Effector memory CD4-positive, alpha-beta T cell (primary cell): Measurements from ENCODE around the gene C1QTNF1.

Experiments used
- DNase-seq, 3 donors: peaks; one replicate each; pipeline ENCODE4 v3.0.0-alpha.2; 2020
- H3K27ac ChIP-seq: 2 replicates; pipeline ENCODE4 v1.7.0; 2013; ENCODE audit warnings: mild to moderate bottlenecking, low read length, moderate library complexity; ENCODE audit not compliant: insufficient read depth, poor library complexity, severe bottlenecking
- H3K27me3 ChIP-seq: replicated peaks from 2 replicates; pipeline ENCODE4 v1.7.0; 2013; ENCODE audit warnings: mild to moderate bottlenecking, low read length; ENCODE audit not compliant: insufficient read depth, control insufficient read depth, poor library complexity, severe bottlenecking
- H3K36me3 ChIP-seq: 2 replicates; pipeline ENCODE4 v1.7.0; 2013; ENCODE audit warnings: mild to moderate bottlenecking, low read length, moderate library complexity; ENCODE audit not compliant: control insufficient read depth, insufficient read depth
- H3K4me1 ChIP-seq: 2 replicates; pipeline ENCODE4 v1.7.0; 2013; ENCODE audit warnings: low read length, mild to moderate bottlenecking; ENCODE audit not compliant: control insufficient read depth, insufficient read depth, poor library complexity, severe bottlenecking
- H3K4me3 ChIP-seq: 2 replicates; pipeline ENCODE4 v1.7.0; 2013; ENCODE audit warnings: low read length, low read depth, mild to moderate bottlenecking; ENCODE audit not compliant: insufficient read depth, poor library complexity, severe bottlenecking
- H3K9me3 ChIP-seq: 2 replicates; pipeline ENCODE4 v1.7.0; 2013; ENCODE audit warnings: mild to moderate bottlenecking, low read length, moderate library complexity; ENCODE audit not compliant: control insufficient read depth

C1QTNF1 gene

GRCh38 chr17:78993981-78994671, 29.8 kb upstream of the C1QTNF1 start:
- H3K27me3 ChIP-seq: no peaks in the 10 kb centered on the region
- no peak overlapping the region for H3K27ac ChIP-seq
- H3K9me3 ChIP-seq: no peaks in the 10 kb centered on the region
- DNase-seq: no peak
- H3K4me1 ChIP-seq: no peaks in the 10 kb centered on the region
- H3K4me3 ChIP-seq: no peak overlapping the region
- peaks cover 49% of the 10 kb centered on the region for H3K36me3 ChIP-seq

DNA sequence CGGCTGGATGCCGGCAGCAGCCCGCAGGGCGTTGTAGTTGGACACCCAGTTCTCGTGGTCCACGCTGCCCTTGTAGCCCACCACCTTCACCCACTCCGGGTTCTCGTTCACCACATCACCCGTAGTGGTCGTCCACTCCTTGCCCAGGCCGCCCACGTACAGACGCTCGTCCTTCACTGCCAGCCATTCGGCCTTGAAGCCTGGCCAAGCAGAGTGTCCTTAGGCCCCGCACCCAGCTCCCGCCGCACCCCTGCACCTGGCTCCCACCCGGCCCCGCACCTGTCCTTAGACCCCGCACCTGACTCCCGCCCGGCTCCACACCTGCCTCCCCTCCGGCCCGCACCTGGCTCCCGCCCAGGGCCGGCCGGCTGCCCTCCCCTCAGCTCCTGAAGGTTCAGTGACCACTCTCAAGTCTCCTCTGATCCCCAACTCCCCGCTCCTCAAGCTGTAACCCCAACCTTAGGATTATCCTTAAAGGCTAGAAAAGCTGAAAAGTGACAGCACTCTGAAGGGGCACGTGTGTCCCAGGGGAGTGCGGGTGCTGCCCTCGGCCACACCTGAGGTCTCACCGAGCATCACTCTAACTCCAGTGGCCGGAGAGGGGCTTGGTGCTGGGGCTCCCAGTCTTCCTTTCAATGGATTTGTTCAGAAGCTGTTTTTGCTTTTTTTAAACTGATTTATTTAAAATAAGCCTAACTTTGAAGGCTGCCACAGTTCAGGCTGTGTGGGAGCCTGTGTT, 28.8 kb upstream of the C1QTNF1 start:
- H3K36me3 ChIP-seq: peaks cover 49% of the 10 kb centered on the region
- H3K27me3 ChIP-seq: no peaks in the 10 kb centered on the region
- no peaks in the 10 kb centered on the region for H3K9me3 ChIP-seq
- DNase-seq: no peak
- no peak overlapping the region for H3K4me3 ChIP-seq
- H3K4me1 ChIP-seq: no peaks in the 10 kb centered on the region
- H3K27ac ChIP-seq: no peak overlapping the region

DNA sequence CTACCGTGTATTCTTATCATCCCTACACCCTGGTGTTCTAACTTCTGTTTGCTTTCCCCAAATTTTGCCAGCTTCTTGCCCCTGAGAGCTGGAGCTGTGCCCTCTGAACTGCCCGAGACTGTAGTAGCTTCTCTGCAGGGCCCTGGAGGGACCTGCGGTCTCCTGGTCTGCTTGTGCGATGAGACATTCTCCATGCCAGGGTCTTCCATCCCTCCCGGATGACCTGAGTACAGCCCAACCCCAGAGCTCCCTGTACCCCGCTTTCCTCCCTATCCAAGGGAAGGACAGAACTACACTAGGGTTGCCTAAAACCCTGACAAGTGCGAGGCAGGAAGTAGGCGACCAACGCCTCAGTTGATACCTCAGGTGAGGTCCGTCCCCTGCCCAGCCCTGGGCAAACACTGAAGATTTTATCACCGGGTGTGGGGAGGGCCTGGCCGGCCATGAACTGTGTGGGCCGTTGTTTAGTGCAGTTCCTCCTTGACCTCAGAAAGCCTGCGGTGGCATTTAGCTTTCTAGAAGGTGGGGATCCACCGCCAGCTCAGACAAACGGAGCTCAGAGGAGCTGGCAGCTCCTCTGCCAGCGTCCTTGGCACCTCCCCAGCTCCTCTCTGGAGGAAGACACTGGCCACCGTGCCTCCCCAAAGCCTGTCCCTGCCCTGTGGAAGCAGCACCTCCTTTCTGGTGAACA, 28.1 kb upstream of the C1QTNF1 start:
- Histone ChIP-seq H3K27ac (no peak overlapping the region), H3K9me3 (no peaks in the 10 kb centered on the region), H3K27me3 (no peaks in the 10 kb centered on the region), H3K36me3 (peaks cover 49% of the 10 kb centered on the region), H3K4me1 (no peaks in the 10 kb centered on the region), H3K4me3 (no peak overlapping the region)
- no peak for DNase-seq

DNA sequence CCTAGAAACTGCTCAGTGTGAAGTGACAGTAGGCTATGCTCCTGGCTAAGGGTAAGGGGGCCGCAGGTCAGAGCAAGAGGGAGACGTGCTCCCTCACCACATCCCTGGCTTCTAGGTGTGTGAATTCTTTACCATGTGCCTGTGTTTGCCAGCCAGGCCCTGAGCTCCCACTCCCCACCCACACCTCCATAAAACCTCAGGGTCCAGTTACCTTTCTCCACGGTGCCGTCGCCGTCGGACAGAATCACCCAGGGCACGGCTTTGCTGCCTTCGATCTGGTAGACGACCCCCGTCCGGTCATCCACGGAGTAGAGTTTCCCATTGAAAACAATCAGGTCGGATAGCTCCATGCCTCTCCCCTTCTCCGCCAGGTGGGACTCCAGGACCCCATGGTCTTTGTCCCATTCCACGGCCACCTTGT, 27.2 kb upstream of the C1QTNF1 start:
- no peaks in the 10 kb centered on the region for H3K4me1 ChIP-seq
- DNase-seq: no peak
- no peak overlapping the region for H3K27ac ChIP-seq
- H3K27me3 ChIP-seq: no peaks in the 10 kb centered on the region
- H3K36me3 ChIP-seq: peaks cover 41% of the 10 kb centered on the region
- no peaks in the 10 kb centered on the region for H3K9me3 ChIP-seq
- H3K4me3 ChIP-seq: no peak overlapping the region

GRCh38 chr17:78997231-78997741, 26.7 kb upstream of the C1QTNF1 start:
- Histone ChIP-seq H3K36me3 (peaks cover 38% of the 10 kb centered on the region), H3K27me3 (no peaks in the 10 kb centered on the region), H3K4me1 (no peaks in the 10 kb centered on the region), H3K27ac (no peak overlapping the region), H3K4me3 (no peak overlapping the region), H3K9me3 (no peaks in the 10 kb centered on the region)
- no peak for DNase-seq

DNA sequence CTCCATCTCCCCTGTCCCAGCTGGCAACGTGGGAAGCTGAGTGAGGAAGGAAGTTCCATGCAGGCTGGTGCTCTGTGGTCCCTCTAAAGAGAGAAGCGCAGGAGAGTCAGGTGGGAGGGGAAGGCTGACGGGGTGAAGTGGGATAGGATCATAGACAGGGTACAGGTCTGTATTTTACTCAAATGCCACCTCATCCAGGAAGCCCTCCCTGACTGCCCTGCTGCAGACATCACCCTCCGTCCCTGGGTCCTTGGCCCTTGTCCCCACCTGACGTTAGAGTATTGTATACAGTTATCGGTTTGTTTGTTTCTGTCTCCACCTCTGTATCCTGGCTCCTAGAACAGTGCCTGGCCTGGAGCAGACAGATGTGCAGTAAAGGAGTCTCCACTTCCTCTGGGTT, 26.1 kb upstream of the C1QTNF1 start:
- Histone ChIP-seq H3K4me3 (no peak overlapping the region), H3K27me3 (no peaks in the 10 kb centered on the region), H3K36me3 (peaks cover 42% of the 10 kb centered on the region), H3K27ac (no peak overlapping the region), H3K9me3 (no peaks in the 10 kb centered on the region), H3K4me1 (no peaks in the 10 kb centered on the region)
- DNase-seq: no peak

DNA sequence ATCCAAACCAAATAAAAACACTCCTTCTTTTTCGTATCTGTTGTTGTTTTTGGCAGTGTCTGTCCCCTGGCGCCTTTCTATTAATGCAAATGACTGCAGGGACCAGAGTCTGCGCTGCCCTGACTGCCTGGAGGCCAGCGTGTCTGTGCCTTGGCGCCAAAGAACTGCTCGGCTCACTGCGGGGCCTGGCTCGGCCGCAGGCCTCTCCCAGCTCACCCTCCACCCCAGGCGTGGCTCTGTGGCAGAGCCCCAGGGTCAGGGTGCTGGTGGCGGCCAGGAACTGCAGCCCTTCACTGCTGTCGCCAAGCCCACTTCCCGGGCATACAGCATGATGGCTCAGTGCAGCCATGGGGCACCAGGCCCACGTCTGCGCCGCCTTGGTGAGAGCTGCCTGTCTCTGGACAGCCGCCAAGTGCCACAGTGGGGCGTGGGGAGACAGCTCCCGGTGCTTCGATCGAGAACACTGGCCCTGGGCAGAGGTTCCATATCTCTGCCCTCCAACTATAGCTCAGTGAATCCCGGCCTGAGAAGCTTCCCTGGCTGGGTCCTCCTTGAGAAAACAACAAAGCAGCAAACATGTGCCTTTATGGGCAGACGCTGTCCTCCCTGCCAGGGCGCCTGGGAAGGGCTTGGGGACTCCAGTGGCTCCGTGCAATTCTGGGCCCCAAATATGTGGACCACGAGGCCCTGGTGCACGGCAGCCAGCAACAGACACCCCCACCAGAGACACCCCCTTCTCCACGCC, 25.5 kb upstream of the C1QTNF1 start:
- DNase-seq: no peak

DNA sequence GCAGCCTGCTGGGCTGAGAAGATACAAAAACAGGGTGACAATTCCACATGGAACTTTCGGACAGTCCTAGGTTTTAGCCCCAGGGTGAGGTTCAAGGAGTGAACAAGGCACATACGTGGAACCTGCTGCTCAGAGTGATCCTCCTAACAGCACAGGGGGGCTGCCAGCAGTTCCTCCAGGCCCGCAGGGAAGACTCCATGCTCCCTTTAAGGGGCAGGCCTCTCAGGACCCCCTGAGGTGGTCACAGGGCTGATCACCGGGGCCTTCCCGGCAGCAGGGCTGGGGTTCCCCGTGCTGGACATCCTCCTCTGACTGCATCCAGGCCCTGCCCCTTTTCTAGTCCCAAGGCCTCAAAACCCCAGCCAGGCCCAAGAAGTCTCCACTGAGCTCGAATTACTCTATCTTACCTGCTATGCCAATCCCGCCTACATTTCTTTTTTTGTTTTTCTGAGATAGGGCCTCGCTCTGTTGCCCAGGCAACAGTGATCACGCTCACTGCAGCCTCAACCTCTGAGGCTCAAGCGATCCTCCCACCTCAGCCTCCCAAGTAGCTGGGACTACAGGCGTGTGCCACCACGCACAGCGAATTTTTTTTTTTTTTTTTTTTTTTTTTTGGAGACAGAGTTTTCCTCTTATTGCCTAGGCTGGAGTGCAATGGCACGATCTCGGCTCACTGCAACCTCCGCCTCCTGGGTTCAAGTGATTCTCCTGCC, 24.8 kb upstream of the C1QTNF1 start:
- no peaks in the 10 kb centered on the region for H3K9me3 ChIP-seq
- no peak overlapping the region for H3K27ac ChIP-seq
- peaks cover 43% of the 10 kb centered on the region for H3K36me3 ChIP-seq
- no peaks in the 10 kb centered on the region for H3K27me3 ChIP-seq
- no peak for DNase-seq
- no peaks in the 10 kb centered on the region for H3K4me1 ChIP-seq
- H3K4me3 ChIP-seq: no peak overlapping the region

More for the DNA sequence above, 25.5 kb upstream of the C1QTNF1 start:
- H3K27ac ChIP-seq: no peak overlapping the region
- H3K36me3 ChIP-seq: peaks cover 43% of the 10 kb centered on the region
- no peak overlapping the region for H3K4me3 ChIP-seq
- no peaks in the 10 kb centered on the region for H3K9me3 ChIP-seq
- H3K4me1 ChIP-seq: no peaks in the 10 kb centered on the region
- no peaks in the 10 kb centered on the region for H3K27me3 ChIP-seq

DNA sequence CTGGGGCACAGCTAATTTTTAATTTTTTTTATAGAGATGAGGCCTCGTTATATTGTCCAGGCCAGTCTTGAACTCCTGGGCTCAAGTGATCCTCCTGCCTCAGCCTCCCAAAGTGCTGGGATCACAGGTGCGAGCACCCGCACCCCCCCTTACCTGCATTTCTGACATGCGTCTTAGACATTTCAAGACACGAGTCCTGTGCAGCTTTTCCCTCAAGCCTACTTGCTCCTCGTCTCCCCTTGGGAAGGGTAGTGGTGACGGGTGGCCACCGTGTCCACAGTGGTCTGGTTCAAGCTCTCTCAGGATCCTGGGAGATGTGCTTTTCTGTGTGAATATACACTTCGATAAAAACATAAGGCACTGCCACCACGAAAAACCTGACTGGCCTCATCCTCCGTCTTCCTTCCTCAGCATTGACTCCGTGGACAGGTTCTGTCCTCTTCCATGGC, 24.0 kb upstream of the C1QTNF1 start:
- Histone ChIP-seq H3K36me3 (peaks cover 43% of the 10 kb centered on the region), H3K27me3 (no peaks in the 10 kb centered on the region), H3K4me1 (peaks cover under 1% of the 10 kb centered on the region), H3K9me3 (no peaks in the 10 kb centered on the region), H3K4me3 (no peak overlapping the region), H3K27ac (no peak overlapping the region)
- no peak for DNase-seq
